ENCODE data around the gene SLC43A3. TPM values are rescaled to one million over a fixed set of nuclear protein-coding genes. Genes with fewer than 3 reads are reported as not detected.

Gene SLC43A3
- total RNA-seq, 2 experiments from 2014 or later, result 94.5 to 101 TPM

DNA sequence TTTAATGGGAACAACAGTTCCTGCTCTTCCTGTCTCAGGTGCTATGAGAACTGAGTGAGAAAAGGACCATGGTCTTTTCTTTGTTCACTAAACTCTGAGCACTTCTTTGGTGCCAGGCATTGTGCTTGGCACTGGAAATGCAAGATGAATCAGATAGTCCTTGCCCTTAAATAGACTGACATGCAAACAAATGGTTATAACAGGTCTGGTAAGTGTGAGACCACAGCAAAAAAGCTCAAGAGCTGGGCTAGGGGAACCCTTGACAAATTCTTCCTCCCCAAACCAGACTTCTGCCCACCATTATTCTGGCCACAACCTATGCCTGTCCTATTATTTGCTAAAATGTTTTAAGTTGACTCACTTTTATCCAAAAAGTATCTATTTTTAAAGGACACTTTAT lies 5.1 kb downstream of the SLC43A3 start:
- Mint-ChIP-seq H3K4me3 (no peak overlapping the region), H3K4me1 (peaks cover 70% of the 10 kb centered on the region), H3K36me3 (ENCODE audit: low read depth) (peaks cover 88% of the 10 kb centered on the region), H3K27ac (no peak overlapping the region), H3K9me3 (no peaks in the 10 kb centered on the region), H3K27me3 (no peaks in the 10 kb centered on the region)
- POLR2A ChIA-PET, result no interaction called here
- CTCF ChIA-PET, result interaction anchor here (0.9 to 2.0 kb wide), 2 partner anchors 14 to 71 kb away, joined by 3 to 5 read pairs; no protein-coding TSS in a partner anchor
- DNase-seq, result no peak

DNA sequence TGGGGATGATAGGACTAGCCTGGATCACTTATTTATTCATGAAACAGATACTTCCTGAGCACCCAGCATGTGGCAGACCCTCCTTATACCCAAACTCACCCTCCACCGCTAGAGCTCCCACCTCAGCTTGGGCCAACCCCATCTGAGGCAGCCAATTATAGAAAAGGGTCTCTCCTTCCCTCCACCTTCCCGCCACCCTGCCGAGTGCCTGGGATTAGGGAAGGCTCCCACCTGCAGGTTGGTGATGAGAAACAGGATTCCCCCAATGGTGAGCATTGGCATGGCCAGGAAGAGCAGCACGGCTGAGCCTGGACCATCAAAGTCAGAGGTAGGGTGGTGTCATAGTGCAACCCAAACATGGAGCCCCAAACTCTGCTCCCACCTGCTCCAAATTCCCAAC lies 5.9 kb downstream of the SLC43A3 start:
- Mint-ChIP-seq H3K9me3 (no peaks in the 10 kb centered on the region), H3K27me3 (no peaks in the 10 kb centered on the region), H3K4me1 (peaks cover 64% of the 10 kb centered on the region), H3K27ac (no peak overlapping the region), H3K4me3 (no peak overlapping the region), H3K36me3 (ENCODE audit: low read depth) (peaks cover 89% of the 10 kb centered on the region)
- ChIA-PET POLR2A (no interaction called here), CTCF (interaction anchor here (2.0 kb wide), 1 partner anchor 72 kb away, joined by 5 read pairs; no protein-coding TSS in a partner anchor)
- DNase-seq, result no peak

DNA sequence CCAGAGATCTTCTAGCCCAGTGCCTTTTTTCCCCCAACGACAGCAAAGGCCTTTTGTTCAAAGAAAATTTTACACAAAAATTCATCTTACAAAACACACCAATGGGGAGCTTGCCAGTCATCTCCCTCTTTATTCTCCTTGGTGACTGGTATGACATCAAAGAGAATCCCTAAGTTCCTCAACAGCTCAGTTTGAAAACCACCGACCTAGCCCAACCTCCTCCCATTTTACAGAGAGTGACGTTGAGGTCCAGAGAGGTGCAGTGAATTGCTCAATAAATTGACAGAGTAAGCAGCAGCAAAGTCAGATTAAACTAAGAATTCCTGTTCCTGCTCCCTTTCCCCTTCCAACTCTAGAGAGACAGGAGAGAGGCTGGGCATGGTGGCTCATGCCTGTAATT lies 7.8 kb downstream of the SLC43A3 start:
- Mint-ChIP-seq H3K27ac (no peak overlapping the region), H3K27me3 (no peaks in the 10 kb centered on the region), H3K4me1 (peaks cover 51% of the 10 kb centered on the region), H3K36me3 (ENCODE audit: low read depth) (peaks cover 88% of the 10 kb centered on the region), H3K4me3 (no peak overlapping the region), H3K9me3 (no peaks in the 10 kb centered on the region)
- no peak for DNase-seq
- CTCF ChIA-PET, result interaction anchor here (2.3 kb wide), 1 partner anchor 40 kb away, joined by 7 read pairs; no protein-coding TSS in a partner anchor
- POLR2A ChIA-PET, result no interaction called here

DNA sequence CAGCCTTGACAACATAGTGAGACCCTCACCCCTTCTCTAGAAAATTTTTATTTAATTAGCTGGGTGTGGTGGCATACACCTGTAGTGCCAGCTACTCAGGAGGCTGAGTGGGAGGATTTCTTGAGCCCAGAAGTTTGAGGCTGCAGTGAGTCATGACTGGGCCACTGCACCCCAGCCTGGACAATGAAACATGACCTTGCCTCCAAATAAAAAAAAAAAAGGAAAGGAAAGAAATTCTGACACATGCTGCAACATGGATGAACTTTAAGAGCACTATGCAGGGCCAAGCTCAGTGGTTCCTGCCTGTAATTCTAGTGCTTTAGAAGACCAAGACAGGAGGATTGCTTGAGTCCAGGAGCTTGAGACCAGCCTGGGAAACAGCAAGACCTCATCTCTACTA lies 8.8 kb downstream of the SLC43A3 start:
- H3K4me3 Mint-ChIP-seq, result no peak overlapping the region
- peaks cover 88% of the 10 kb centered on the region for H3K36me3 Mint-ChIP-seq (ENCODE audit: low read depth)
- no peak overlapping the region for H3K27ac Mint-ChIP-seq
- DNase-seq, result no peak
- peaks cover 51% of the 10 kb centered on the region for H3K4me1 Mint-ChIP-seq
- no peaks in the 10 kb centered on the region for H3K27me3 Mint-ChIP-seq
- POLR2A ChIA-PET, result interaction anchor here (1.2 to 1.9 kb wide), 2 partner anchors 9 to 17 kb away, joined by 3 to 10 read pairs; partner anchors contain the start of gene SLC43A3
- CTCF ChIA-PET, result interaction anchor here (1.4 to 2.3 kb wide), 2 partner anchors 41 to 226 kb away, joined by 4 to 7 read pairs; no protein-coding TSS in a partner anchor
- no peaks in the 10 kb centered on the region for H3K9me3 Mint-ChIP-seq

DNA sequence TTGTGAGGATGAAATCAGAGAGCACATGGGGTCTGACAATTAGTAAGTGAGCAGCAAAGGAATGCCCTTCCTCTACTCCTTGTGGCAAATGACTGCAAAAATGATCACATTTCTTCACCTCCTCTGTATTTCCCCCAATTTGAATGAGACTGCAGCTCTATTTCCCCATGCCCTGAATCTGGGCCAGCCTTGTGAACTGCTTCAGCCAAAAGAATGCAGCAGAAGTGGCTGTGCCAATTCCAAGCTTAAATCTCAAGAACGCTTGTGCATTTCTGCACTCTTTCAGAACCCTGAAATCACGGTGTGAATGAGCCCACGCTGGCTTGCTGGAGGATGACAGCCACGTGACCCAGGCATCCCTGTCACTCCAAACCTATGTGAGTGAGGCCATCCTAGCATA lies 9.9 kb downstream of the SLC43A3 start:
- Mint-ChIP-seq H3K4me3 (no peak overlapping the region), H3K27me3 (no peaks in the 10 kb centered on the region), H3K9me3 (no peaks in the 10 kb centered on the region), H3K36me3 (ENCODE audit: low read depth) (peaks cover 86% of the 10 kb centered on the region), H3K27ac (no peak overlapping the region), H3K4me1 (peaks cover 42% of the 10 kb centered on the region)
- ChIA-PET POLR2A (interaction anchor here (1.2 to 1.9 kb wide), 3 partner anchors 9 to 16 kb away, joined by 3 to 10 read pairs (median 4); partner anchors contain the start of gene SLC43A3), CTCF (interaction anchor here (1.4 kb wide), 1 partner anchor 227 kb away, joined by 4 read pairs; no protein-coding TSS in a partner anchor)
- DNase-seq, result no peak

DNA sequence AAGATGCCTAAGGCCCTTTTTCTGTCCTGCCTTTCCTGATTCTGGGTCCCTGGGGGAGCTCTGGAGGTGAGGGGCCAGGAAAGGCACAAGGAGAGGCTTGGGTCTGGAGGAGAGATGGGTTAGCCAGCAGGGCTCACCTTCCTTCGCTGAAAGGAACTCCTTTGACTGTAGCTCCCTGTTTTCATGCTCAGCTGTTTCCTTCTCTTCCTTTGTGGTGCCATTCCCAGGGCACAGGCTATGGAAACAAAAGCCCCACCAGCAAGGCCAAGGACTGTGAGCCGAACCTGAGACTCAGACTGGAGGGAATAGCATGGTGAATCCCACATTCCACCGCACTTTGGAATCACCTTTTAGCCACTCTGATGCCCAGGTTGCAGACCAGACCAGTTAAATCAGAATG lies 10.5 kb downstream of the SLC43A3 start:
- ChIA-PET CTCF (no interaction called here), POLR2A (no interaction called here)
- Mint-ChIP-seq H3K27me3 (no peaks in the 10 kb centered on the region), H3K4me3 (no peak overlapping the region), H3K27ac (no peak overlapping the region), H3K36me3 (ENCODE audit: low read depth) (peaks cover 84% of the 10 kb centered on the region), H3K9me3 (no peaks in the 10 kb centered on the region), H3K4me1 (peaks cover 35% of the 10 kb centered on the region)
- DNase-seq, result no peak

DNA sequence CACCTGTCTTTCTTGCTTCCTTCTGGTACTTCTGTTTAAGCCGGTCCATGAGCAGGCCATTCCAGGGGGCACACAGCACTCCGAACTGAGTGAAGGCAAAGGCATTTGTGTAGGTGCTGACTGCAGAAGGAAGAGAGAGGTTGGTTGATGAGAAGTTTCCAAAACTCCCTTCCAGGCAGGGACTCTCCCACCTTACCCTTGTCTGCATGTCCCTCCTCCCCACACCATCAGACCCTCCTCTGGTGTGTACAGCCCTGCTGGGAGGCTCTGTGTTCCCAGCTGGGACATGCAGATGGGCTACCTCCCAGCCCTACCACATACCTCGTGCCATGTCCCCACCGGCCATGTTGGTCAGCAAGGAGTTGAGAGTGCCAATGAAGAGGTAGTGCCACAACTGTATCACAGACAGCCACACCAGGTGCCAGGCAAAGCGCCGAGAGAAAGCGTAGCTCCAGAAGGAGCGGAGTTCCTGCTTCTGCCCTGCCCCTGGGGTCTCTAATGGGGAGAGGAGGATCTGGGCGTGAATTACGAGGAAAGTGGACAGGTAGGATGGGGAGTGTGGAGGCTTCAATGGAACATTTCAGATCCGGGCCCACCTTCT lies 12.2 kb downstream of the SLC43A3 start:
- H3K27me3 Mint-ChIP-seq, result no peaks in the 10 kb centered on the region
- H3K36me3 Mint-ChIP-seq (ENCODE audit: low read depth), result peaks cover 81% of the 10 kb centered on the region
- ChIA-PET CTCF (no interaction called here), POLR2A (no interaction called here)
- H3K4me3 Mint-ChIP-seq, result no peak overlapping the region
- H3K27ac Mint-ChIP-seq, result no peak overlapping the region
- peaks cover 28% of the 10 kb centered on the region for H3K4me1 Mint-ChIP-seq
- H3K9me3 Mint-ChIP-seq, result no peaks in the 10 kb centered on the region
- no peak for DNase-seq

DNA sequence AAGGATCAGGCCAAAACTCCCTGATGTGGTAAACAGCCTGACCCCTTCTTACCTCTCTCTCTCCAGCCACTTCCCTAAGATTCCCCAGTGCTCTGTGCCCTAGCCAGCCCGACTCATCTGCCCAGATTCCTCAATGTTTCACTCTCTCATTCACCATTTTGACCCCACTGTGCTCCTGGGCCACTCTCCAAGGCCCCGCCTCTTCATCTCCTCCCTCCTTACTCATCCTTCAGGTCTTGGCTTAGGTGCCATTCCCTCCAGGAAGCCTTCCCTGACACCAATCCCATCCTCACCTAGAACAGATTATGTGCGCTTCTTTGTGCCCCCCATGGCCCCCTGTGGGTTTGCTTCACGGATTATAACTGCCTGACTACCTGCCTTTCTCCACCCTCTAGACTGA lies 13.2 kb downstream of the SLC43A3 start:
- Mint-ChIP-seq H3K36me3 (ENCODE audit: low read depth) (peaks cover 85% of the 10 kb centered on the region), H3K27me3 (no peaks in the 10 kb centered on the region), H3K27ac (peak overlapping the region; percentile 7), H3K9me3 (no peaks in the 10 kb centered on the region), H3K4me3 (no peak overlapping the region), H3K4me1 (peaks cover 23% of the 10 kb centered on the region)
- ChIA-PET CTCF (no interaction called here), POLR2A (no interaction called here)
- no peak for DNase-seq

DNA sequence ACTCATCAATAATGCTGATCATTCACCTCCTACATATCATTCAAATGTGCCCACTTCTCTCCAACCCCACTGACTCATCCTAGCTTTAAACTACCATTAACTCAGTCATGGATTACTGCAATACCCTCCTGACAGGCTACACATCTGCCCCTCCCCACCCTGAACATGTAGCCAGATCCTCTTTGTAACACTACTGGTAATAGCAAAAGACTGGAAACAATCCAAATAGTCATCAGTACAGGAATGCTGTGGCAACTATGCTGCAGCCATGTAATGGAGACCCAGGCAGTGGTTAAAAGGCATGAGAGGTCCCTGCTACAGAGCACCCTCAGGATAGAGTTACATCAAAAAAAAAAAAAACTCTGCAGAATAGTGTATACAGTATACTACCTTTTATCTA lies 16.6 kb downstream of the SLC43A3 start:
- no peak overlapping the region for H3K27ac Mint-ChIP-seq
- H3K4me1 Mint-ChIP-seq, result peaks cover 49% of the 10 kb centered on the region
- POLR2A ChIA-PET, result no interaction called here
- CTCF ChIA-PET, result no interaction called here
- H3K27me3 Mint-ChIP-seq, result no peaks in the 10 kb centered on the region
- no peaks in the 10 kb centered on the region for H3K9me3 Mint-ChIP-seq
- DNase-seq, result no peak
- H3K36me3 Mint-ChIP-seq (ENCODE audit: low read depth), result peaks cover 85% of the 10 kb centered on the region
- H3K4me3 Mint-ChIP-seq, result no peak overlapping the region

DNA sequence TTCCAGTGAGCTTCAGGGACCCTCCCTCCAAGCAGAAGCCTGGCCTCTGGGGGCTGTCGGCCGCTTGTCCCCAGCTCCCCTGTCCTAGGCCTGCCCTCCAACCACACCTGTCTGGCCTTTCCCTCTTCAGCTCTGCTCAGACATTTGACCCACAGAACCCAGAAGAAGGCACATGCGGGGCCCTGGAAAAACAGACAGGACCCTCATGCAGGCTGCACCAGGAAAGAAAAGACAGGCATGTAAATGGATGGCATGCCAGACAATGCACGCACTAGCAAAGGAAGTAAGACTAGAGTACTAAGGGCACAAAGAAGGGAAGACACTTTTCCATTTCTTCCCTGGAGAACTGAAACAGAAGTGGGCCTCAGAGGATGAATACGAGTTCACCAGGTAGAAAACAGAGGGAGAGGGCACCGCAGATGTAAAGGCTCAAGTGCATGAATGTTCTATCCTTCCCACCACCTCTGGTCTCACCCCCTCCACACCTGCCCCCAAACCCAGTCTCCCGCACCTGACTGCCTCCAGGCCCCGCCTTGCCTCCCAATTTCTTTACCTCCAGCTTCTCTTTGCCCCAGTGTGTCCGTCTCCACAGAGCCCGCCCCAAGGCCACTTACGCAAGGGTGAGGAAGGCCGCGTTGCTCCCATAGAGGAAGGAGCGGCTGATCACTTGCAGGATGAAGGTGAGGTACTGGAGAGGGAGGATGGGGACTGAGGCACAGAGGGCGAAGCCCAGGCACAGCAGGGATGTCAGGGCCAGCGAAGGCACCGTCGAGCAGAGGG lies 17.4 kb downstream of the SLC43A3 start:
- Mint-ChIP-seq H3K27ac (no peak overlapping the region), H3K27me3 (no peaks in the 10 kb centered on the region), H3K4me3 (no peak overlapping the region), H3K9me3 (no peaks in the 10 kb centered on the region), H3K4me1 (peaks cover 50% of the 10 kb centered on the region), H3K36me3 (ENCODE audit: low read depth) (peaks cover 82% of the 10 kb centered on the region)
- CTCF ChIA-PET, result no interaction called here
- no peak for DNase-seq
- POLR2A ChIA-PET, result no interaction called here

DNA sequence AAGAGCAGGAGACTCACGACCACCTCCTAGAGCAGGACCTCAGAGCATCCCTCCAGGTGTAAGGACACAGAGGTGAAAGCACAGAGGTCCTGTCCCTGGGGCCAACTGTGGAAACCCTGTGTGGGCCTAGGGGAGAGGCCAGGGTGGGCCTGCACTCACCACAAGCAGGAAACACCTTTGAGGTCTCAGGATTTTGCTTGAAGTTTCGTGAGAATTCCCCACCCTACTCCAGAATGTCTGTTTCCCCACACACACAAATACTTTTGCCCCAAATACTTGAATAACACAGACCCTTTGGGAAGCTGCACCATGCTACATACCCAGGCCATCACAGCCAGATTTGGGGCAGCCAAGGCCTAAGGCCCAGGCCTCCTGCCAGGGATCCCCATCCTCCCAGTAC lies 18.1 kb downstream of the SLC43A3 start:
- DNase-seq, result no peak
- Mint-ChIP-seq H3K4me3 (no peak overlapping the region), H3K27me3 (no peaks in the 10 kb centered on the region), H3K4me1 (peaks cover 46% of the 10 kb centered on the region), H3K9me3 (no peaks in the 10 kb centered on the region), H3K27ac (no peak overlapping the region), H3K36me3 (ENCODE audit: low read depth) (peaks cover 78% of the 10 kb centered on the region)
- ChIA-PET CTCF (interaction anchor here (1.0 to 1.4 kb wide), 2 partner anchors 13 to 49 kb away, joined by 3 read pairs; no protein-coding TSS in a partner anchor), POLR2A (interaction anchor here (1.2 kb wide), 1 partner anchor 9 kb away, joined by 4 read pairs; no protein-coding TSS in a partner anchor)

DNA sequence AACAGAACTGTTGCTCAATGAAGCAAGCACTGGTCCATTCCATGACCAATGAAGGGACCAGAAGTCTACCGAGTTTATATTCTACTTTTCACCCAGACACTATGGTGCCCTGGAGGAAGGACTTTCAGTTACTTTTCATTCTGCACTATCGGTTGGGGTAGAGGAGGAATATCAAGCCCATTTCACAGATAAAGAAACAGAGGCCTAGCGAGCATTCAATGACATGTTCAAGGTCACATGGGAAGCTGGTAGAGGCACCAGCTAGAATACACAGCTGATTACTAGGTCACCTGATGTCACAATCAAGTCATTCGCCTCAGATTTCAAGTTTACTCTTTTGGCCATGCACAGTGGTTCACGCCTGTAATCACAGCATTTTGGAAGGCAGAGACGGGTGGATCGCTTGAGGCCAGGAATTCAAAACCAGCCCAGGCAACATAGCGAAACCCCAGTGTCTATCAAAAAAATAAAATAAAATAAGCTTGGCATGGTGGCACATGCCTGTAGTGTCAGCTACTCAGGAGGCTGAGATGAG lies 18.9 kb downstream of the SLC43A3 start:
- POLR2A ChIA-PET, result interaction anchor here (1.2 kb wide), 1 partner anchor 9 kb away, joined by 4 read pairs; no protein-coding TSS in a partner anchor
- Mint-ChIP-seq H3K27ac (no peak overlapping the region), H3K4me1 (peaks cover 39% of the 10 kb centered on the region), H3K9me3 (no peaks in the 10 kb centered on the region), H3K27me3 (no peaks in the 10 kb centered on the region), H3K4me3 (no peak overlapping the region), H3K36me3 (ENCODE audit: low read depth) (peaks cover 71% of the 10 kb centered on the region)
- CTCF ChIA-PET, result interaction anchor here (1.0 to 1.4 kb wide), 2 partner anchors 14 to 50 kb away, joined by 3 read pairs; no protein-coding TSS in a partner anchor
- no peak for DNase-seq
